GM12878 (cell line): ENCODE measurements around the gene P4HA1. TPM values are rescaled to one million over a fixed set of nuclear protein-coding genes. Genes with fewer than 3 reads are reported as not detected.

ENCODE experiments used
- EED ChIP-seq: sonication (generic); IDR thresholded peaks from 2 replicates; pipeline ENCODE4 v1.6.1; 2016; ENCODE audit warnings: antibody characterized with exemption, low read depth
- EGR1 ChIP-seq, 2 experiments: IDR thresholded peaks; 1 replicate in 1 of 2; 2 replicates in 1 of 2; pipeline ENCODE4 v1.6.1; 2011 to 2012; ENCODE audit warnings: low read depth in 2 of 2, low read length in 2 of 2, borderline replicate concordance in 1 of 2, mild to moderate bottlenecking in 1 of 2, moderate library complexity in 1 of 2
- EP300 ChIP-seq, 2 experiments: fragments of 150-350 bp in 1 of 2; IDR thresholded peaks; 2 replicates each; pipeline ENCODE4 v1.6.1; 2011 to 2012; ENCODE audit warnings: low read depth in 2 of 2, low read length in 2 of 2, borderline replicate concordance in 1 of 2, improper control_type of control experiment in 1 of 2, inconsistent platforms in 1 of 2; ENCODE audit not compliant: control insufficient read depth in 1 of 2
- FOS ChIP-seq: IDR thresholded peaks from 3 replicates; pipeline ENCODE4 v1.6.1; 2011; ENCODE audit warnings: borderline replicate concordance; ENCODE audit not compliant: insufficient read length; ENCODE audit errors: extremely low read depth
- HDAC2 ChIP-seq: fragments of 200-600 bp; sonication (generic); IDR thresholded peaks from 2 replicates; pipeline ENCODE4 v1.6.1; 2017
- IRF4 ChIP-seq: IDR thresholded peaks from 2 replicates; pipeline ENCODE4 v1.6.1; 2011; ENCODE audit warnings: low read depth, low read length
- KLF5 ChIP-seq: fragments of 450-650 bp; IDR thresholded peaks from 2 replicates; pipeline ENCODE4 v1.6.1; 2014; ENCODE audit warnings: mild to moderate bottlenecking; ENCODE audit not compliant: partially characterized antibody
- NFXL1 ChIP-seq: fragments of 450-650 bp; IDR thresholded peaks from 2 replicates; pipeline ENCODE4 v1.6.1; 2017; ENCODE audit warnings: antibody characterized with exemption, mild to moderate bottlenecking, borderline replicate concordance
- NR2C2 ChIP-seq: IDR thresholded peaks from 2 replicates; pipeline ENCODE4 v1.6.1; 2011; ENCODE audit warnings: borderline replicate concordance, low read depth; ENCODE audit not compliant: control insufficient read depth, insufficient read length
- NR2F1 ChIP-seq: fragments of 450-650 bp; conservative IDR thresholded peaks from 2 replicates; pipeline ENCODE4 v1.6.1; 2017; ENCODE audit warnings: mild to moderate bottlenecking
- PBX3 ChIP-seq: IDR thresholded peaks from 2 replicates; pipeline ENCODE4 v1.6.1; 2011; ENCODE audit warnings: mild to moderate bottlenecking, low read depth, low read length, moderate library complexity; ENCODE audit not compliant: insufficient replicate concordance
- RCOR1 ChIP-seq: conservative IDR thresholded peaks from 2 replicates; pipeline ENCODE4 v1.6.1; 2012; ENCODE audit warnings: low read depth, low read length, improper control_type of control experiment
- SMC3 ChIP-seq: IDR thresholded peaks from 2 replicates; pipeline ENCODE4 v1.6.1; 2011; ENCODE audit warnings: low read length, improper control_type of control experiment, borderline replicate concordance
- SP1 ChIP-seq: IDR thresholded peaks from one replicate; pipeline ENCODE4 v1.6.1; 2011; ENCODE audit warnings: low read depth, low read length
- TCF12 ChIP-seq: IDR thresholded peaks from 2 replicates; pipeline ENCODE4 v1.6.1; 2011; ENCODE audit warnings: low read depth, mild to moderate bottlenecking, low read length
- TCF7 ChIP-seq: IDR thresholded peaks from 2 replicates; pipeline ENCODE4 v1.6.1; 2014; ENCODE audit warnings: antibody characterized with exemption, borderline replicate concordance
- ZNF217 ChIP-seq: fragments of 450-650 bp; IDR thresholded peaks from 2 replicates; pipeline ENCODE4 v1.6.1; 2017; ENCODE audit warnings: antibody characterized with exemption, mild to moderate bottlenecking
- ZNF274 ChIP-seq: IDR thresholded peaks from one replicate; pipeline ENCODE4 v1.8.0; 2011; ENCODE audit not compliant: insufficient read length, insufficient read depth
- ZNF384 ChIP-seq: IDR thresholded peaks from 2 replicates; pipeline ENCODE4 v1.6.1; 2012; ENCODE audit warnings: low read depth, mild to moderate bottlenecking, low read length, improper control_type of control experiment, borderline replicate concordance
- ZNF687 ChIP-seq: fragments of 450-650 bp; IDR thresholded peaks from 2 replicates; pipeline ENCODE4 v1.6.1; 2017; ENCODE audit warnings: mild to moderate bottlenecking, moderate library complexity
- polyA plus RNA-seq, 11 experiments: library from polyadenylated mRNA; depleted of rRNA in 4 of 11; unstranded in 6 of 11; stranded (reverse) in 5 of 11; fragments of >200 nt; fragmentation: Nextera tagmentation in 4 of 11; fragmentation: Illumina TruSeq in 1 of 11; extraction: Ambion mirVana in 4 of 11; extraction: Trizol in 1 of 11; gene quantifications; 1 replicate in 1 of 11; 2 replicates in 10 of 11; pipeline versions ENCODE4 v1.2.1 to v1.2.3, GENCODE V29; 2011 to 2016; ENCODE audit warnings: inconsistent platforms in 2 of 11, missing spikeins in 2 of 11, low read depth in 1 of 11
- total RNA-seq, 4 experiments: library from RNA; depleted of rRNA in 3 of 4; stranded (reverse); fragments of >200 nt in 3 of 4; fragmentation: Illumina TruSeq in 1 of 4; extraction: Trizol in 1 of 4; gene quantifications; 2 replicates each; pipeline versions ENCODE4 v1.2.1 to v1.2.3, GENCODE V29; 2013 to 2021
- TF ChIP-seq, protein P1 (sequence below): fragments of 450-650 bp; formaldehyde crosslinking; IDR thresholded peaks from 2 replicates; pipeline ENCODE4 v1.5.0; 2022; ENCODE audit warnings: mild to moderate bottlenecking, missing genetic modification characterization

P4HA1 gene
- total and polyA plus RNA-seq, 10 of the 15 experiments (the other 5 are each of a cell fraction or from before 2014, with no cell fraction given), result 15.0 to 160 (median 24.1) TPM

DNA sequence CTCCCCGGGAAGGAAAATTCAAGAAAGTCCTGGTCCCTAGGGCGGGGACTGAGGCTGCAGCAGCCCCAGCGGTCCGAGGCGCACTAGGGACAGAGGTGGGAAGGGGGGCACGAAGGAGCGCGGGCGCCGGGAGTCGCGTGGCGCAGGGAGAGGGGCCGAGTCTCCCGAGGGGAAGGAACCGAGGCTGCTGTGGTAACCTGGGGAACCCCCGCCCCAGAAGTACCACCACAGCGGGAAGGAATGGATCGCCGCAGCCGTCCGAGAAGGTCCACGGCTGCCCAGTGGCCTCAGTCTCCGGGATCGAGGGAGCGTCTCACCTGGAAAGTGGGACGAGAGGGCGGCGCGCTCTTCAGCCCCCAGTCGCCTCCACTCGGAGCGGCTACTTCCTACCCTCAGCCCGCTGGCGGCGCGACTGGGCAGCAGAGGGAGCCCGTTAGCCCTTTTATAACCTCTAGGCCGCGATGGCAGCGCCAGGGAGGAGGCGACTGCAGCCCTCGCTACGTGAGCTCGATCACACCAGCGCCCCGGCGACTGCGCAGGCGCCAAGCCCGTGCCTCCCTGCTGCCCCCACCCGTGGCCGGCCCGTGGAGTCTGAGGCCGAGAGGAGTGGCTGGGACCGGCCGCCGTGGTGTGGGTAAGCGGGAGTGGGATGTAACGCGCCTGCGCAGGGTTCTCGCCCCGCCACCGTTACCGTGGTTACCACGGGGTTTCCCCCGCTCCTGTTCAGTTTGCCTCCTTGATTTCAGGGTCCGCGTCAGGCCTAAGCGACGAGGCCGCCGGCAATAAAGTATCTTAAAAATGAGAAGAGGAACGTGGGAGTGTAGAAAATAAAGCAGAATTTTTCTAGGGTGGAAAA is at the start of gene P4HA1 (continued):
- TF ChIP-seq FOS (no peak), SP1 (no peak), SMC3 (peak; percentile 61), ZNF274 (no peak), TCF7 (no peak), KLF5 (peak; percentile 90), ZNF217 (0 out of 2 replicates have a peak, but pooled peaks have one; percentile 43), EED (peak; percentile 85), HDAC2 (no peak), NFXL1 (no peak), ZNF384 (peak; percentile 5; the same call in 1 of the 2 replicates), IRF4 (no peak), RCOR1 (no peak), EGR1 (IDR thresholded peaks at IDR 0.05; ENCODE audit: borderline replicate concordance in 1 of 2, low read depth in 2 of 2, low read length in 2 of 2) (peak; percentile 18 to 43; a peak in 2 of 3 replicates), NR2C2 (no peak), PBX3 (peak; percentile 43), TCF12 (peak; percentile 51; the same call in 1 of the 2 replicates), EP300 (IDR thresholded peaks at IDR 0.05; ENCODE audit: borderline replicate concordance in 1 of 2, control insufficient read depth in 1 of 2, low read depth in 2 of 2, low read length in 2 of 2) (peak in 1 of 2 experiments; percentile 41; a peak in 1 of 4 replicates), NR2F1 (peak; percentile 67), ZNF687 (peak; percentile 79)
- TF ChIP-seq, protein P1, sequence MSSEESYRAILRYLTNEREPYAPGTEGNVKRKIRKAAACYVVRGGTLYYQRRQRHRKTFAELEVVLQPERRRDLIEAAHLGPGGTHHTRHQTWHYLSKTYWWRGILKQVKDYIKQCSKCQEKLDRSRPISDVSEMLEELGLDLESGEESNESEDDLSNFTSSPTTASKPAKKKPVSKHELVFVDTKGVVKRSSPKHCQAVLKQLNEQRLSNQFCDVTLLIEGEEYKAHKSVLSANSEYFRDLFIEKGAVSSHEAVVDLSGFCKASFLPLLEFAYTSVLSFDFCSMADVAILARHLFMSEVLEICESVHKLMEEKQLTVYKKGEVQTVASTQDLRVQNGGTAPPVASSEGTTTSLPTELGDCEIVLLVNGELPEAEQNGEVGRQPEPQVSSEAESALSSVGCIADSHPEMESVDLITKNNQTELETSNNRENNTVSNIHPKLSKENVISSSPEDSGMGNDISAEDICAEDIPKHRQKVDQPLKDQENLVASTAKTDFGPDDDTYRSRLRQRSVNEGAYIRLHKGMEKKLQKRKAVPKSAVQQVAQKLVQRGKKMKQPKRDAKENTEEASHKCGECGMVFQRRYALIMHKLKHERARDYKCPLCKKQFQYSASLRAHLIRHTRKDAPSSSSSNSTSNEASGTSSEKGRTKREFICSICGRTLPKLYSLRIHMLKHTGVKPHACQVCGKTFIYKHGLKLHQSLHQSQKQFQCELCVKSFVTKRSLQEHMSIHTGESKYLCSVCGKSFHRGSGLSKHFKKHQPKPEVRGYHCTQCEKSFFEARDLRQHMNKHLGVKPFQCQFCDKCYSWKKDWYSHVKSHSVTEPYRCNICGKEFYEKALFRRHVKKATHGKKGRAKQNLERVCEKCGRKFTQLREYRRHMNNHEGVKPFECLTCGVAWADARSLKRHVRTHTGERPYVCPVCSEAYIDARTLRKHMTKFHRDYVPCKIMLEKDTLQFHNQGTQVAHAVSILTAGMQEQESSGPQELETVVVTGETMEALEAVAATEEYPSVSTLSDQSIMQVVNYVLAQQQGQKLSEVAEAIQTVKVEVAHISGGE (CRISPR knock-in tag), result no peak
